GM12878 (cell line): ENCODE data around the gene PACSIN3. TPM values are rescaled to one million over a fixed set of nuclear protein-coding genes. Genes with fewer than 3 reads are reported as not detected.

Experiments used
- BMI1 ChIP-seq: fragments of 450-650 bp; IDR thresholded peaks from 2 replicates; pipeline ENCODE4 v1.6.1; 2016; ENCODE audit warnings: mild to moderate bottlenecking, moderate library complexity, borderline replicate concordance
- CUX1 ChIP-seq: IDR thresholded peaks from 2 replicates; pipeline ENCODE4 v1.6.1; 2012; ENCODE audit warnings: improper control_type of control experiment, low read depth, low read length; ENCODE audit not compliant: insufficient replicate concordance
- polyA plus RNA-seq, 11 experiments: library from polyadenylated mRNA; depleted of rRNA in 4 of 11; unstranded in 6 of 11; stranded (reverse) in 5 of 11; fragments of >200 nt; fragmentation: Nextera tagmentation in 4 of 11; fragmentation: Illumina TruSeq in 1 of 11; extraction: Ambion mirVana in 4 of 11; extraction: Trizol in 1 of 11; gene quantifications; 1 replicate in 1 of 11; 2 replicates in 10 of 11; pipeline versions ENCODE4 v1.2.1 to v1.2.3, GENCODE V29; 2011 to 2016; ENCODE audit warnings: inconsistent platforms in 2 of 11, missing spikeins in 2 of 11, low read depth in 1 of 11
- total RNA-seq, 4 experiments: library from RNA; depleted of rRNA in 3 of 4; stranded (reverse); fragments of >200 nt in 3 of 4; fragmentation: Illumina TruSeq in 1 of 4; extraction: Trizol in 1 of 4; gene quantifications; 2 replicates each; pipeline versions ENCODE4 v1.2.1 to v1.2.3, GENCODE V29; 2013 to 2021
- TF ChIP-seq, protein P1 (sequence below): fragments of 450-650 bp; IDR thresholded peaks from 2 replicates; pipeline ENCODE4 v1.6.1; 2016; ENCODE audit warnings: mild to moderate bottlenecking, moderate library complexity, borderline replicate concordance

The PACSIN3 gene
- total and polyA plus RNA-seq, 10 of the 15 experiments (the other 5 are each of a cell fraction or from before 2014, with no cell fraction given): 0.05 to 0.82 (median 0.22) TPM; not detected in 1

DNA sequence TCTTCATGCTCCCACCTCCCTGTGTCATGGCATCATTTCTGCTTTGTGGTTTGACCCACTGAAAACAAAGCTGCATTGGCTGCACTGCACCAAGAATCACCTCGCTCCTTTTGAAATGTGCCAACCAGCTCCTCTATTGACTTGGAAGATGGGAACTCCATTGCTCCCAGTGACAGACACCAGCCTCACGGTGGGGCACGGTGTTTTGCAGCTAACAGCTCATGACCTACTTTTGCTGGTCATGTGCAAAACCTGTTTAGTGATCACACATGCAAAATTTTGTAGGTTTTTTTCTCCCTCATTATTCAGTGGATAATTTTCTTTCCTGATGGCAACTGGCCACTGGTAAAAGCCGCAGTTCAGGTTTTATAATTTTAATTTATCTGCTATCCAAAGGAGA is 46.4 kb downstream of the PACSIN3 start (continued):
- TF ChIP-seq, protein P1, sequence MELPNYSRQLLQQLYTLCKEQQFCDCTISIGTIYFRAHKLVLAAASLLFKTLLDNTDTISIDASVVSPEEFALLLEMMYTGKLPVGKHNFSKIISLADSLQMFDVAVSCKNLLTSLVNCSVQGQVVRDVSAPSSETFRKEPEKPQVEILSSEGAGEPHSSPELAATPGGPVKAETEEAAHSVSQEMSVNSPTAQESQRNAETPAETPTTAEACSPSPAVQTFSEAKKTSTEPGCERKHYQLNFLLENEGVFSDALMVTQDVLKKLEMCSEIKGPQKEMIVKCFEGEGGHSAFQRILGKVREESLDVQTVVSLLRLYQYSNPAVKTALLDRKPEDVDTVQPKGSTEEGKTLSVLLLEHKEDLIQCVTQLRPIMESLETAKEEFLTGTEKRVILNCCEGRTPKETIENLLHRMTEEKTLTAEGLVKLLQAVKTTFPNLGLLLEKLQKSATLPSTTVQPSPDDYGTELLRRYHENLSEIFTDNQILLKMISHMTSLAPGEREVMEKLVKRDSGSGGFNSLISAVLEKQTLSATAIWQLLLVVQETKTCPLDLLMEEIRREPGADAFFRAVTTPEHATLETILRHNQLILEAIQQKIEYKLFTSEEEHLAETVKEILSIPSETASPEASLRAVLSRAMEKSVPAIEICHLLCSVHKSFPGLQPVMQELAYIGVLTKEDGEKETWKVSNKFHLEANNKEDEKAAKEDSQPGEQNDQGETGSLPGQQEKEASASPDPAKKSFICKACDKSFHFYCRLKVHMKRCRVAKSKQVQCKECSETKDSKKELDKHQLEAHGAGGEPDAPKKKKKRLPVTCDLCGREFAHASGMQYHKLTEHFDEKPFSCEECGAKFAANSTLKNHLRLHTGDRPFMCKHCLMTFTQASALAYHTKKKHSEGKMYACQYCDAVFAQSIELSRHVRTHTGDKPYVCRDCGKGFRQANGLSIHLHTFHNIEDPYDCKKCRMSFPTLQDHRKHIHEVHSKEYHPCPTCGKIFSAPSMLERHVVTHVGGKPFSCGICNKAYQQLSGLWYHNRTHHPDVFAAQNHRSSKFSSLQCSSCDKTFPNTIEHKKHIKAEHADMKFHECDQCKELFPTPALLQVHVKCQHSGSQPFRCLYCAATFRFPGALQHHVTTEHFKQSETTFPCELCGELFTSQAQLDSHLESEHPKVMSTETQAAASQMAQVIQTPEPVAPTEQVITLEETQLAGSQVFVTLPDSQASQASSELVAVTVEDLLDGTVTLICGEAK: no peak
- TF ChIP-seq CUX1 (no peak), BMI1 (no peak)
- TF ChIP-seq, all 136 proteins: peak for 0
